CD14-positive monocyte (primary cell): ENCODE data around the gene NKX6-2. TPM values are rescaled to one million over a fixed set of nuclear protein-coding genes. Genes with fewer than 3 reads are reported as not detected.

Experiments used
- DNase-seq, 3 donors: peaks; one replicate each; pipeline ENCODE4 v3.0.0-alpha.2; 2011 to 2022
- H2AFZ ChIP-seq: 2 replicates; pipeline ENCODE4 v1.6.0; 2012; ENCODE audit warnings: mild to moderate bottlenecking, low read depth, low read length, inconsistent platforms; ENCODE audit not compliant: insufficient read depth, poor library complexity, severe bottlenecking
- H3K27ac ChIP-seq, 2 donors: 1 replicate in 1 of 2; 2 replicates in 1 of 2; pipeline ENCODE4 v1.5.1; 2012 to 2013; ENCODE audit warnings: low read length in 2 of 2, control low read depth in 1 of 2, inconsistent platforms in 1 of 2, low read depth in 1 of 2, mild to moderate bottlenecking in 1 of 2
- H3K27me3 ChIP-seq, 2 donors: one replicate each; pipeline versions ENCODE4 v1.6.0 to v1.6.1; 2011 to 2013; ENCODE audit warnings: low read length in 2 of 2; ENCODE audit not compliant: control insufficient read depth in 2 of 2, insufficient read depth in 2 of 2
- H3K36me3 ChIP-seq, 2 donors: replicated peaks in 1 of 2; 1 replicate in 1 of 2; 2 replicates in 1 of 2; pipeline versions ENCODE4 v1.5.1 to v1.6.1; 2012 to 2013; ENCODE audit warnings: low read length in 2 of 2, control low read depth in 1 of 2, inconsistent platforms in 1 of 2, mild to moderate bottlenecking in 1 of 2; ENCODE audit not compliant: insufficient read depth in 2 of 2, control insufficient read depth in 1 of 2
- H3K4me1 ChIP-seq, 2 donors: 1 replicate in 1 of 2; 2 replicates in 1 of 2; pipeline versions ENCODE4 v1.5.1 to v1.6.1; 2012 to 2013; ENCODE audit warnings: low read length in 2 of 2, control low read depth in 1 of 2, inconsistent platforms in 1 of 2, mild to moderate bottlenecking in 1 of 2, moderate library complexity in 1 of 2; ENCODE audit not compliant: insufficient read depth in 2 of 2, control insufficient read depth in 1 of 2
- H3K4me2 ChIP-seq: replicated peaks from 2 replicates; pipeline ENCODE3; 2012; ENCODE audit warnings: low read length, moderate library complexity, mild to moderate bottlenecking; ENCODE audit not compliant: poor library complexity, severe bottlenecking; ENCODE audit errors: extremely low read depth
- H3K4me3 ChIP-seq, 3 experiments: fragments of 200-600 bp in 1 of 3; sonication (generic) in 1 of 3; replicated peaks in 1 of 3; 1 replicate in 2 of 3; 2 replicates in 1 of 3; pipeline ENCODE4 v1.5.1; 2011 to 2013; ENCODE audit warnings: low read length in 3 of 3, mild to moderate bottlenecking in 3 of 3, control low read depth in 2 of 3, low read depth in 2 of 3, inconsistent platforms in 1 of 3, moderate library complexity in 1 of 3
- H3K79me2 ChIP-seq: 2 replicates; pipeline ENCODE4 v1.6.0; 2012; ENCODE audit warnings: mild to moderate bottlenecking, control low read depth, inconsistent platforms, low read length, moderate library complexity; ENCODE audit not compliant: insufficient read depth
- H3K9ac ChIP-seq: 2 replicates; pipeline ENCODE4 v1.6.0; 2017; ENCODE audit warnings: low read length, mild to moderate bottlenecking; ENCODE audit not compliant: insufficient read depth, poor library complexity, severe bottlenecking
- H3K9me3 ChIP-seq, 2 donors: replicated peaks in 1 of 2; 1 replicate in 1 of 2; 2 replicates in 1 of 2; pipeline versions ENCODE4 v1.5.1 to v1.6.1; 2012 to 2013; ENCODE audit warnings: low read length in 2 of 2, control low read depth in 1 of 2; ENCODE audit not compliant: control insufficient read depth in 1 of 2, insufficient read depth in 1 of 2
- H4K20me1 ChIP-seq: 2 replicates; pipeline ENCODE4 v1.6.0; 2012; ENCODE audit warnings: mild to moderate bottlenecking, low read length, control low read depth, moderate library complexity; ENCODE audit not compliant: insufficient read depth
- H3K27ac Mint-ChIP-seq, 7 donors: one replicate each; pipeline ENCODE4 v1.8.0; 2020; ENCODE audit warnings: mild to moderate bottlenecking in 7 of 7, mixed read lengths in 7 of 7, moderate library complexity in 6 of 7, inconsistent platforms in 2 of 7
- H3K27me3 Mint-ChIP-seq, 3 donors: one replicate each; pipeline ENCODE4 v1.8.0; 2021 to 2022; ENCODE audit warnings: low read depth in 3 of 3, mild to moderate bottlenecking in 3 of 3, mixed read lengths in 3 of 3, moderate library complexity in 3 of 3, inconsistent platforms in 1 of 3
- H3K36me3 Mint-ChIP-seq, 2 donors: one replicate each; pipeline ENCODE4 v1.8.0; 2020; ENCODE audit warnings: mixed read lengths in 2 of 2, inconsistent platforms in 1 of 2, mild to moderate bottlenecking in 1 of 2
- H3K4me1 Mint-ChIP-seq: one replicate; pipeline ENCODE4 v1.8.0; 2020; ENCODE audit warnings: mild to moderate bottlenecking, mixed read lengths
- H3K4me3 Mint-ChIP-seq, 2 donors: one replicate each; pipeline ENCODE4 v1.8.0; 2020; ENCODE audit warnings: mild to moderate bottlenecking in 2 of 2, mixed read lengths in 2 of 2, moderate library complexity in 1 of 2
- H3K9me3 Mint-ChIP-seq, 7 donors: one replicate each; pipeline ENCODE4 v1.8.0; 2020 to 2022; ENCODE audit warnings: mixed read lengths in 7 of 7, mild to moderate bottlenecking in 6 of 7, moderate library complexity in 6 of 7, inconsistent platforms in 2 of 7
- CTCF ChIP-seq: fragments of 200-600 bp; IDR thresholded peaks from one replicate; pipeline ENCODE4 v1.8.0; 2022; ENCODE audit warnings: antibody characterized with exemption, mild to moderate bottlenecking
- WGBS: methylation state at CpG from one replicate; pipeline ENCODE4 v1.1.5; 2013; ENCODE audit warnings: missing lambda C conversion rate; ENCODE audit not compliant: insufficient coverage; 5-methylcytosine and 5-hydroxymethylcytosine counted together
- intact Hi-C, 2 donors: fragments of 100-400 bp; cut with micrococcal nuclease; formaldehyde crosslinking; loops; one replicate each; pipeline versions ENCODE4 v1.15.0 to v1.15.1; 2023
- polyA plus RNA-seq, 3 donors: library from polyadenylated mRNA; depleted of rRNA in 1 of 3; unstranded in 2 of 3; stranded (reverse) in 1 of 3; fragments of 300-500 nt in 2 of 3; fragments of >200 nt in 1 of 3; fragmentation: Illumina TruSeq in 2 of 3; gene quantifications; 1 replicate in 2 of 3; 2 replicates in 1 of 3; pipeline ENCODE4 v1.2.3, GENCODE V29; 2012 to 2021

NKX6-2 gene
- polyA plus RNA-seq, 3 donors = not detected

- Histone ChIP-seq H2AFZ (no peak overlapping the region), H3K36me3 (peaks cover 31 to 56% of the 10 kb centered on the region in 2 donors), H3K27me3 (no peaks in the 10 kb centered on the region), H4K20me1 (no peaks in the 10 kb centered on the region), H3K9me3 (peaks cover 41 to 48% of the 10 kb centered on the region in 2 donors), H3K4me1 (no peaks in the 10 kb centered on the region), H3K4me2 (no peak overlapping the region), H3K9ac (no peak overlapping the region), H3K4me3 (no peak overlapping the region), H3K27ac (no peak overlapping the region), H3K79me2 (no peaks in the 10 kb centered on the region)
- Mint-ChIP-seq H3K27ac (no peak overlapping the region), H3K4me1 (no peaks in the 10 kb centered on the region), H3K36me3 (peaks cover 44 to 66% of the 10 kb centered on the region in 2 donors), H3K9me3 (peaks cover 27 to 54% (median 39%) of the 10 kb centered on the region in 7 donors), H3K4me3 (no peak overlapping the region), H3K27me3 (peaks cover 0 to 2% (median 0%) of the 10 kb centered on the region in 3 donors)
- intact Hi-C loops = no loop called here
- 95% methylated on average over 40 of the region's 45 CpGs for whole genome bisulfite sequencing
- no peak for TF ChIP-seq CTCF
- no peak for DNase-seq
Measured at GRCh38 chr10:132770061-132771021, 15.6 kb downstream of the NKX6-2 start.

GRCh38 chr10:132768346-132769248 is 17.4 kb downstream of the NKX6-2 start:
- Mint-ChIP-seq H3K36me3 (peaks cover 44 to 74% of the 10 kb centered on the region in 2 donors), H3K4me3 (no peak overlapping the region), H3K27me3 (peaks cover 0 to 2% (median 0%) of the 10 kb centered on the region in 3 donors), H3K9me3 (peaks cover 27 to 59% (median 39%) of the 10 kb centered on the region in 7 donors), H3K4me1 (no peaks in the 10 kb centered on the region), H3K27ac (no peak overlapping the region)
- TF ChIP-seq CTCF = no peak
- no peak overlapping the region for H3K27ac ChIP-seq
- H3K27me3 ChIP-seq = no peaks in the 10 kb centered on the region
- no peaks in the 10 kb centered on the region for H4K20me1 ChIP-seq
- peaks cover 31 to 57% of the 10 kb centered on the region in 2 donors for H3K36me3 ChIP-seq
- DNase-seq = no peak
- H3K4me3 ChIP-seq = no peak overlapping the region
- no peak overlapping the region for H3K9ac ChIP-seq
- intact Hi-C loops = no loop called here
- H3K4me2 ChIP-seq = no peak overlapping the region
- peaks cover 41 to 48% of the 10 kb centered on the region in 2 donors for H3K9me3 ChIP-seq
- no peaks in the 10 kb centered on the region for H3K79me2 ChIP-seq
- H3K4me1 ChIP-seq = no peaks in the 10 kb centered on the region
- WGBS = 97% methylated on average over 32 of the region's 41 CpGs
- H2AFZ ChIP-seq = no peak overlapping the region
